NT2/D1 (cell line): Measurements from ENCODE around the gene CLCN7.

Experiments used
- SUZ12 ChIP-seq: IDR thresholded peaks from 2 replicates; pipeline ENCODE4 v1.6.1; 2011; ENCODE audit not compliant: insufficient read length, insufficient read depth; ENCODE audit errors: extremely low read depth
- ZNF274 ChIP-seq: IDR thresholded peaks from 2 replicates; pipeline ENCODE4 v1.6.1; 2011; ENCODE audit warnings: mild to moderate bottlenecking, low read depth, low read length

- TF ChIP-seq ZNF274 (no peak), SUZ12 (no peak)
These were observed 46.3 kb downstream of the CLCN7 start for GRCh38 chr16:1428511-1428910.
